DMS 273 (cell line): ENCODE measurements around the gene MTMR4.
"Not testable (repeated sequence)": the region's sequence is repeated elsewhere in the genome, so short reads cannot be mapped to it uniquely, and the experiment has no call there.

Experiments
- DNase-seq: peaks from one replicate; lab custom pipeline; 2025; ENCODE audit not compliant: unreplicated experiment; lab: John Stamatoyannopoulos, UW

The MTMR4 gene

DNA sequence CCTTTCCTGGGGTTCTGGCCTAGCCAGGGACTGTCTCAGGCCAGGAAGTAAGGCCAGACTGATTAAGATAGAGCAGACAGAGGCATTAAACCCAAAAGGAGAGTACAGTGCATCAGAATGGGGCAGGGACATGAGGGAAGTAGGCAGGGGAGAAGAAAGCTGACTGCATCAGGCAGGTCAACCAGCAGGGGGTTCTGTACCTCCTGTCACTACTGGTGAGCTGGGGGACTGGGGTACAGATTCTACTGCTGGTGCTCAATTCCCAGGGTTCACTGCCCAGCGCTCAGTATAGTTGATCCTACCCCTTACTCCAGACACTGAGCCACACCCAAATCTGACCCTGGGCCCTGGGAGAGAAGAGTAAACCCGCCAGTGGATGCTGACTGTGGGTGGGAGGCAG, 12.9 kb upstream of the MTMR4 start:
- DNase-seq, result no peak

GRCh38 chr17:58525239-58525638, 10.8 kb upstream of the MTMR4 start:
- DNase-seq, result no peak

- DNase-seq, result no peak
These were observed 7.2 kb upstream of the MTMR4 start for GRCh38 chr17:58521680-58522079.

- DNase-seq, result peak; percentile 45
These were observed 6.5 kb upstream of the MTMR4 start for GRCh38 chr17:58520843-58521430.

DNA sequence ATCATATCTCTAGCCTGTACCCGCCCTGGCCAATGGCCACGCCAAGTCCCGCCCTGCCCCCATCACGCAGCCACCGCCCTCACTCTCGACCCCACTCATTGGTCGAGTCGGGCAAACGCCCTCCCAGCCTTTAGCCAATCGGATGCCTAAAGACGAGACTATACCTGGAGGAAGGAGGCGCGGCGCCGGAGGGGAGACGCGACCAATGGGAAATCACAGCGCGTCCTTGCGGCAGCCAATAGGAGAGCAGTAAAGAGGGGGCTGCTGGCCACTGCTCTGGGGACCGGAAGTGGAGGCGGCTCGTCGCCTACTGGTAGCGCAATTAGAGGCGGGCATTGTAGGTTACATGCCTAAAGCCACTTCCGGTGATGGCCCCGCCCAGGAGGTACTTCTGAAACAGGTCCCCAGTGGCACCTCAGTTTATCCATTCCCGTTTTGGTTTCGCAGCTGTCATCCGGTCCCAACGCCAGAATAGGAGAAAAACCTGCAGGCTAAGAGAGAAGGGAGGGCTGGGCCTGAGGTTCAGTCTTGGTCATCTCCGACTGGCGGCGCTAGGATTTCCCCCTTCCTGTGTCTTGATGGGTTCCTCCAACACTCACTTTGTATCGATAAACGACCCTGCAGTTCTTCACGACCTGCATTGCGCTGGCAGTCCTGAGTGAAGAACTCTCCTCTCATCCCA, 3.6 kb upstream of the MTMR4 start:
- peak; percentile 100 for DNase-seq

GRCh38 chr17:58517378-58517927, 3.0 kb upstream of the MTMR4 start:
- DNase-seq, result no peak

- no peak for DNase-seq
These were observed 2.4 kb upstream of the MTMR4 start for GRCh38 chr17:58516644-58517377.

- no peak for DNase-seq
These were observed 848 bp upstream of the MTMR4 start for GRCh38 chr17:58515286-58515685.

- no peak for DNase-seq
These were observed 326 bp upstream of the MTMR4 start for GRCh38 chr17:58514770-58515157.

DNA sequence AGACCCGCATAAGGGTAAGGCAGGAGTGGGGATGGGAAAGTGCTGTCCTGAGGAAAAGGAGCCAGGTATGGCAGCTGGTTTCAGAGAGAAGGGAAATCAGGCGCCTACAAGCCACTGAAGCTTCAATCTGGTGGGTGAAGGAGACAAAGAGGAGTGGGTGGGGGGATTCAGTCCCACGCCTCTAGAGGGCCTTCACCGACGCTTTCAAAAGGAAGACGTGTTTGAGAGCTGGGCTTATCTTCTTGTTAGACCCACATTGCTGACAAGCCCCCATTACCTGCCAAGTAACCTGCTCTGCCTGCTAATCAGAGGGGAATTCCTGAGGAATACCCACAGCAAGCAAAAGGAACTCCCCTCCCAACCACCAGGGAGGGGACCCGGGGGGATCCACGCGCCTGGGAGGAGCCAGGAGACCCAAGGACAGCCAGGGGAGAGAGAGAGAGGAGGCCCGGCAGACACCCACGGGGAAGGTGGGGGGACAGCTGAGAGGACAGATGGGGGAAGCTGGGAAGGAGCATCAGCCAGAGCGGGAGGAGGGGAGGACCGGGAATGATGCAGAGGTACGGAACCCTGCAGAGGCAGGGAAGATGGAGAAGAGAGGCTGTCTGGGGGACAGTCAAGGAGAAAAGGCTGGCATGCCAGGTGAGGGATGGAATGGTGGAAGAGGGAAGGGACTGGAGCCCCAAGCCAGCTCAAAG, 1.0 kb downstream of the MTMR4 start:
- DNase-seq, result peak; percentile 61

DNA sequence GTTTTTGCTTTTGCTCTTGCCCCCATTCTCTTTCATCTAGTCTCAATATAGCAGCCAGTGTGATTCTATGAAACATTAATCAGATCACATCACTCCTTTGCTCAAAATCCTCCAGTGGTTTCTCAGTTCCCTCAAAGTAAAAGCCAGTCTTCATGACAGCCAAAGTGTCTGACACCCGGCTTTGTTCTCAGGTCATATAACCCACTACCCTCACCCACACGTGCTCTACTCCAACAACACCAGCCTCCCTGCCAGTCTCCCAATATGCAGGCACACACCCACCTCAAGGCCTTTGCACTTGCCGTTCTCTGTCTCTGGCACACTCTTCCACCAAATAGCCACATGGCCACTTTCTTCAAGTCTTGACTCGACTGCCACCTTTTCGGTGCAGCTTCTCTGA, 4.4 kb downstream of the MTMR4 start:
- DNase-seq, result no peak

DNA sequence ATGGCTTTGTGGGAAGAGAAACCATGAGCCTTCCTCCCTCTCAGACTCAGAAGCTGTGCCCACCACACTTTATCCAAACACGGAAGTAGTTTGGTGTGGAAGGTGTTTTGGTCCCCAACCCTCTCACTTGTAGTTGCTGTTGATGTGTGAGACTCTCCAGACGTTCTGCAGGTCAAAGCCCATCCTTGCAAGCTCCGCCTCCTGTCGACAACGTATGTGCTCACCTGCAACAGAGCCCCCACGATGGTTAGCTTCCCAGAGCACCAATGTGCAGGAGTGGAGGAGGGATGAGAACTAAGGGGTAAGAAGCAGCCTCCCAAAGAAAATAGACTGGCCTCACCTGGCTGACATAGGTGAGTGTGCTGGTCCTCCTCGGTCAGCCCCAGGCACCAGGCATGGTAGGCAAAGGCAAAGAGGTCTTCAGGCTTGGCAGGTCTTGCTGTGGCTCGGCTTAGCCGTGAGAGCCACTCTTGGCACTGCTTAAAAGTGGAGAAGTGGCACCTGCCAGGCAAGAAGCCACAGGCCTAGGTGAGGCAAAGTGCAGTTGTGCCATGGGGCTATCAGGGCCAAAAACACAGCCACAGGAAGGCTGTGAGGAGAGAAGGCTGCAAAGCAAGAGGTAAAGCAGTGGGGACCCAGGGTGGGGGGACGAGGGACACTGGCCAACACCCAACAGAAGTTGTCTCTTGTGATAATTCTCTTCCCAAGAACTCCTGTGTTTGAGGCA, 5.9 kb downstream of the MTMR4 start:
- DNase-seq, result no peak

DNA sequence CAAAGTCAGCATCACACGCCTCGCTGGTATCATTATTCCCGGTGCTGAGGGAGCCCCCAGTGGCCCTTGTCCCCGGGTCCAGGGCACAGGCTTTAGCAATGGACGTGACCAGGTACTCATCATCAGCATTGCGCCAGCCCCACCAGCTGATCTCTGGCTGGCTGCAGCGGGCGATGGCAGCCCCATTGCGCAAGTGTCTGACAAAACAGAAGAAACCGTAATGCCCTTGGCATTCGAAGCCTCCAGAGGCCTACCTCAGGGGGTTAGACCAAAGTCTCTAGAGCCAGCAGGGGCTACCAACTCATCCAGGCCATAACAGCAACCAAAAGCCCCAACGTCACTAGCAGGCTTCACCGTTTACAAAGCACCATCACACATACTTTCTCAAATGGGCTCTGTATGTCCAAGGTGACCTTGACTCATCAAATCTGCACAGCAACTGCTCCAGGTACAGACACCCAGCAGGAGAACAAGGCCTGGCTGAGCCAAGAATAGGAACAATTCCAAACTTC, 7.3 kb downstream of the MTMR4 start:
- no peak for DNase-seq

DNA sequence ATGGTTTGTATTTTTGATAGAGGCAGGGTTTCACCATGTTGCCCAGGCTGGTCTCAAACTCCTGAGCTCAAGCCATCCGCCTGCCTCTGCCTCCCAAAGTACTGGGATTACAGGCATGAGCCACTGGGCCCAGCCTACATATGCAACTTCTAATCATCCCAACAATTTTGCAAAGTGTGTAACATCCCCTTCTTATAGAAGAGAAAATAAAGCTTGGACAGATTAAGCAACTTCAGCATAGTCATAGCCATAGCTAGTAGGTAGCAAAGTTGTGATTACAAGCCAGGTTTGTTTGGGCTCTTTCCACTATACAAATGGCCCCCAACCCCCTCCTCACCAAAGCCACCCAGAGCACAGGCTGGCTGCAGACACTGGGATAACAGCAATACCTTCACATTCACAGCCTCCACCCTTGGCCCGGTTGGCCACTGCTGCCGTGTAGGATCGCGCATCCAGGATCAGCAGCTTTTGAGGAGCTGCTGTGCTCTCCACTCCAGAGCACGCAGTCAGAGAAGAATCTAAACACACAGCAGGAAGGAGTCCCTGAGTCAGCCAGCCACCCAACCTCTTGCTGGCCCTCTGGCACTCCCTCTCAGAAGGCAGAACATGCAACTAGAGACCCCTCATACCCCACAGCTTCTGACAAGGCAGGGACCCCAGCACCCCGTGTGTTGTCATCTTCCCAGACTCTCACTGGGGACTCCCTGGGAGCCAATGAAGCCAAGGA, 7.9 kb downstream of the MTMR4 start:
- DNase-seq, result no peak

DNA sequence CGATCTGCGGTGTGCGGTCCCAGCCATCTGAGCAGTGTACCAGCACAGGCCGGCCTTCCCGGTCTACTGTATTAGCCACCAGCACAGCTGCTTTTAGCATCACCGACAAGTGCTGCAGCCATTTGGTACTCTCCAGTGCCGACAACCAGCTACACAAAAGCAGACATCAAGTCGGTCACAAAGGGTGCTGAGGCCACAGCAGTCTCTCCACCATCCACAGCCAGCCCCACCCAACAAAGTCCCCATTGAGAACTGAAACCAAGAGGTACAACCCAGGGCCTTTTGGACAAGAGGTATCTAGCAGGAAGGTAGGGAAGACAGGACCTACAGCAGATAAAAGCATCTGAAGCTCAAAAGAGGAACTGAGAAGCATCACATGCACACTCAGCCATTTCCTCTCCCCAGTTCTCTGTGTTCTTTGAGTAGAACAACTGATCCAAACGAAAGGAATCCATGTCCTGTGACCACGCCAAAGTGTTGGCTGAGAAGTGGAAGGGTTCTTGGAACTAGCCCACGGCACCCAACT, 9.5 kb downstream of the MTMR4 start:
- DNase-seq, result no peak

DNA sequence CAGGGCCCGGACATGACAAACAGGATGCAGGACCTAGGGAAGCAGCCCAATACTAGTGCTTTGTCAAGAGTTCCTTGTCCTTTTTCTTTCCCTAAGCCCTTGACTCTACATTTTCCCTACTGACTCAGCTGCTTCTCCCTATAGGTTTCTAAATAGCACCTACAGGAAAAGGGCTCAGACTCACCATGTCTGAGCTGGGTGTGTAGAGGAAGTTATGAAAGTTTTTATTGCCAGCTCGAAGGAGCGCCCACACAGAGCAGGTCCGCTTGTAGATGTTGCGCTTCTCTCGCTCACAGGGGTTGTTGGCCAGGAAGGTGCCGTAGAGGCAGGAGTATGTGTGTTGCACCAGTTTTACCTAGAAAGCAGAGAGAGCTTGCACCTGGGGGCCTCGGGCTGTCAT, 10.6 kb downstream of the MTMR4 start:
- no peak for DNase-seq

GRCh38 chr17:58503134-58503533, 11.3 kb downstream of the MTMR4 start:
- not testable (repeated sequence) for DNase-seq

DNA sequence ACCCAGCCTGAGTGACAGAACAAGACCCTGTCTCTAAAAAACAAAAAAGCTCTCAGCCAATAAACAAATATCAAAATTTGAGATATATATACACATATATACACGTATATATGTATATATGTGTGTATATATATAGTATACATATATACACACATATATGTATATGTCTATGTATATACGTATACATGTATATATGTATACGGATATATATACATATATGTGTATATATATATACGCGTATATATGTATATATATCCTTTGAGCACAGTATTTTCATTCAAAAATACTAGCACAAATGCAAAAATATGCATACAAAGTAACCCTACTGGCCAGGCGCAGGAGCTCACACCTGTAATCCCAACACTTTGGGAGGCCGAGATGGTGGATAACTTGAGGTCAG, 13.0 kb downstream of the MTMR4 start:
- no peak for DNase-seq

GRCh38 chr17:58498177-58498828, 16.1 kb downstream of the MTMR4 start:
- no peak for DNase-seq
